ENCODE results near the gene NMUR2. TPM values are rescaled to one million over a fixed set of nuclear protein-coding genes. Genes with fewer than 3 reads are reported as not detected.

The NMUR2 gene
- total and polyA plus RNA-seq, 3 donors from 2014 or later, result 3.6 to 10.7 (median 5.0) TPM

- Histone ChIP-seq H3K36me3 (ENCODE audit: low read depth, missing control alignments) (no peaks in the 10 kb centered on the region), H3K9me3 (no peaks in the 10 kb centered on the region), H3K27ac (no peak overlapping the region), H3K4me1 (no peaks in the 10 kb centered on the region), H3K27me3 (no peaks in the 10 kb centered on the region), H3K4me3 (no peak overlapping the region)
- intact Hi-C loops (cut with DNase I; ENCODE audit: low total_unique reads), result no loop called here
- DNase-seq, result no peak
- 69 to 85% methylated on average over 3 of the region's 3 CpGs for WGBS, 2 donors
- TF ChIP-seq CTCF (IDR thresholded peaks at IDR 0.05), result no peak
- no peak for TF ChIP-seq POLR2A (IDR thresholded peaks at IDR 0.05)
Measured at GRCh38 chr5:152427721-152428120, 22.6 kb upstream of the NMUR2 start.

GRCh38 chr5:152425083-152425482 is 20.0 kb upstream of the NMUR2 start:
- Histone ChIP-seq H3K4me3 (no peak overlapping the region), H3K4me1 (no peaks in the 10 kb centered on the region), H3K36me3 (ENCODE audit: low read depth, missing control alignments) (no peaks in the 10 kb centered on the region), H3K27ac (no peak overlapping the region), H3K9me3 (no peaks in the 10 kb centered on the region), H3K27me3 (no peaks in the 10 kb centered on the region)
- no peak for TF ChIP-seq POLR2A (IDR thresholded peaks at IDR 0.05)
- no peak for TF ChIP-seq CTCF (IDR thresholded peaks at IDR 0.05)
- WGBS, 2 donors, result 90 to 92% methylated on average over 2 of the region's 2 CpGs
- DNase-seq, result no peak
- intact Hi-C loops (cut with DNase I; ENCODE audit: low total_unique reads), result no loop called here

- Histone ChIP-seq H3K27me3 (no peaks in the 10 kb centered on the region), H3K4me3 (no peak overlapping the region), H3K9me3 (no peaks in the 10 kb centered on the region), H3K27ac (no peak overlapping the region), H3K4me1 (no peaks in the 10 kb centered on the region), H3K36me3 (ENCODE audit: low read depth, missing control alignments) (no peaks in the 10 kb centered on the region)
- no peak for DNase-seq
- WGBS, 2 donors, result 80 to 87% methylated on average over 2 of the region's 2 CpGs
- intact Hi-C loops (cut with DNase I; ENCODE audit: low total_unique reads), result no loop called here
- no peak for TF ChIP-seq CTCF (IDR thresholded peaks at IDR 0.05)
- no peak for TF ChIP-seq POLR2A (IDR thresholded peaks at IDR 0.05)
Measured at GRCh38 chr5:152424501-152424900, 19.4 kb upstream of the NMUR2 start.

- Histone ChIP-seq H3K27ac (no peak overlapping the region), H3K27me3 (no peaks in the 10 kb centered on the region), H3K4me3 (no peak overlapping the region), H3K36me3 (ENCODE audit: low read depth, missing control alignments) (no peaks in the 10 kb centered on the region), H3K4me1 (no peaks in the 10 kb centered on the region), H3K9me3 (no peaks in the 10 kb centered on the region)
- no peak for DNase-seq
- intact Hi-C loops (cut with DNase I; ENCODE audit: low total_unique reads), result no loop called here
- 59 to 77% methylated on average over 2 of the region's 2 CpGs for WGBS, 2 donors
- TF ChIP-seq CTCF (IDR thresholded peaks at IDR 0.05) (no peak), POLR2A (IDR thresholded peaks at IDR 0.05) (no peak)
Measured at GRCh38 chr5:152422081-152422480, 17.0 kb upstream of the NMUR2 start.

GRCh38 chr5:152412129-152412528 is 7.0 kb upstream of the NMUR2 start:
- TF ChIP-seq POLR2A (IDR thresholded peaks at IDR 0.05), result no peak
- TF ChIP-seq CTCF (IDR thresholded peaks at IDR 0.05), result no peak
- H3K27ac ChIP-seq, result no peak overlapping the region
- 69% methylated on average over 1 of the region's 1 CpG for WGBS, 2 donors

More at GRCh38 chr5:152412129-152412528, 7.0 kb upstream of the NMUR2 start:
- Histone ChIP-seq H3K4me3 (no peak overlapping the region), H3K4me1 (no peaks in the 10 kb centered on the region), H3K9me3 (no peaks in the 10 kb centered on the region), H3K27me3 (no peaks in the 10 kb centered on the region), H3K36me3 (ENCODE audit: low read depth, missing control alignments) (no peaks in the 10 kb centered on the region)
- DNase-seq, result peak; percentile 17
- intact Hi-C loops (cut with DNase I; ENCODE audit: low total_unique reads), result no loop called here
